Colonic mucosa (tissue), 4 donors: ENCODE measurements around the gene CD200R1L. TPM values are rescaled to one million over a fixed set of nuclear protein-coding genes. Genes with fewer than 3 reads are reported as not detected.

Experiments used
- DNase-seq: peaks from one replicate; pipeline ENCODE4 v3.0.0-alpha.2; 2020
- H3K27ac ChIP-seq: fragments of 200-600 bp; one replicate; pipeline ENCODE4 v1.8.0; 2021
- H3K27me3 ChIP-seq: fragments of 200-600 bp; one replicate; pipeline ENCODE4 v1.8.0; 2021
- H3K36me3 ChIP-seq: fragments of 200-600 bp; one replicate; pipeline ENCODE4 v1.8.0; 2021
- H3K4me1 ChIP-seq: fragments of 200-600 bp; one replicate; pipeline ENCODE4 v1.8.0; 2021; ENCODE audit warnings: mild to moderate bottlenecking
- H3K4me3 ChIP-seq: fragments of 200-600 bp; one replicate; pipeline ENCODE4 v1.8.0; 2021
- H3K9ac ChIP-seq, 2 donors: one replicate each; pipeline ENCODE4 v1.7.0; 2013; ENCODE audit warnings: control low read depth in 2 of 2, low read depth in 2 of 2, low read length in 2 of 2
- H3K9me3 ChIP-seq: fragments of 200-600 bp; one replicate; pipeline ENCODE4 v1.8.0; 2021
- CTCF ChIP-seq: fragments of 200-600 bp; IDR thresholded peaks from one replicate; pipeline ENCODE4 v1.8.0; 2022; ENCODE audit warnings: antibody characterized with exemption, mild to moderate bottlenecking
- intact Hi-C: fragments of 100-400 bp; cut with DNase I; formaldehyde crosslinking; loops from one replicate; pipeline ENCODE4 v1.14.1; 2022
- total RNA-seq, 2 donors: library from RNA; stranded (reverse); fragmentation: NEBNext Ultra II Directional in 1 of 2; extraction: Animal tissue kit (Norgen Biotek cat#: 25700) in 1 of 2; gene quantifications; one replicate each; pipeline ENCODE4 v1.2.1, GENCODE V29; 2021
- donor health status: healthy.
- donor health status: DM: no; HTN: no; CAD: no.
- donor health status: DM: no; HTN: no; CAD: no.

Gene CD200R1L
- total RNA-seq, 2 donors from 2014 or later = not detected

GRCh38 chr3:112781599-112781998, 65.1 kb downstream of the CD200R1L start:
- TF ChIP-seq CTCF = no peak

GRCh38 chr3:112779558-112780480, 66.8 kb downstream of the CD200R1L start:
- H3K4me1 ChIP-seq = no peaks in the 10 kb centered on the region

More at GRCh38 chr3:112781599-112781998, 65.1 kb downstream of the CD200R1L start:
- no peaks in the 10 kb centered on the region for H3K9me3 ChIP-seq
- no peak for DNase-seq
- no peaks in the 10 kb centered on the region for H3K36me3 ChIP-seq
- no peak overlapping the region for H3K9ac ChIP-seq
- H3K27me3 ChIP-seq = no peaks in the 10 kb centered on the region
- no peak overlapping the region for H3K4me3 ChIP-seq
- no peaks in the 10 kb centered on the region for H3K4me1 ChIP-seq
- H3K27ac ChIP-seq = no peak overlapping the region
- intact Hi-C loops = no loop called here

GRCh38 chr3:112779011-112779410, 67.7 kb downstream of the CD200R1L start:
- no peak overlapping the region for H3K4me3 ChIP-seq
- TF ChIP-seq CTCF = no peak
- H3K27me3 ChIP-seq = no peaks in the 10 kb centered on the region
- intact Hi-C loops = no loop called here
- H3K9me3 ChIP-seq = no peaks in the 10 kb centered on the region
- no peaks in the 10 kb centered on the region for H3K4me1 ChIP-seq
- H3K9ac ChIP-seq = no peak overlapping the region
- no peaks in the 10 kb centered on the region for H3K36me3 ChIP-seq
- no peak overlapping the region for H3K27ac ChIP-seq
- no peak for DNase-seq

More at GRCh38 chr3:112779558-112780480, 66.8 kb downstream of the CD200R1L start:
- Histone ChIP-seq H3K36me3 (no peaks in the 10 kb centered on the region), H3K27ac (no peak overlapping the region), H3K9me3 (no peaks in the 10 kb centered on the region), H3K27me3 (no peaks in the 10 kb centered on the region), H3K4me3 (no peak overlapping the region), H3K9ac (no peak overlapping the region)
- DNase-seq = no peak
- no peak for TF ChIP-seq CTCF
- intact Hi-C loops = no loop called here

GRCh38 chr3:112778353-112778948, 68.2 kb downstream of the CD200R1L start:
- Histone ChIP-seq H3K27ac (no peak overlapping the region), H3K9me3 (no peaks in the 10 kb centered on the region), H3K36me3 (no peaks in the 10 kb centered on the region), H3K4me3 (no peak overlapping the region), H3K4me1 (no peaks in the 10 kb centered on the region), H3K27me3 (no peaks in the 10 kb centered on the region), H3K9ac (no peak overlapping the region)
- DNase-seq = no peak
- intact Hi-C loops = no loop called here
- TF ChIP-seq CTCF = no peak

- Histone ChIP-seq H3K36me3 (no peaks in the 10 kb centered on the region), H3K4me3 (no peak overlapping the region), H3K4me1 (no peaks in the 10 kb centered on the region), H3K9ac (no peak overlapping the region), H3K27ac (no peak overlapping the region), H3K9me3 (no peaks in the 10 kb centered on the region), H3K27me3 (no peaks in the 10 kb centered on the region)
- no peak for TF ChIP-seq CTCF
- DNase-seq = no peak
- intact Hi-C loops = no loop called here
These were observed 68.9 kb downstream of the CD200R1L start for GRCh38 chr3:112777811-112778210.
